GM21619 (cell line): ENCODE measurements around the gene STARD13.

Experiments
- ATAC-seq: cut with Tn5 transposase; IDR thresholded peaks from one replicate; pipeline ENCODE4 v1.9.1; 2021; ENCODE audit not compliant: unreplicated experiment

STARD13 gene

GRCh38 chr13:33204130-33204927 is 81.2 kb downstream of the STARD13 start:
- ATAC-seq, result no peak

GRCh38 chr13:33202644-33203169 is 82.8 kb downstream of the STARD13 start:
- no peak for ATAC-seq

- ATAC-seq, result no peak
Measured at GRCh38 chr13:33201659-33202058, 83.9 kb downstream of the STARD13 start.

GRCh38 chr13:33199289-33199850 is 86.2 kb downstream of the STARD13 start:
- no peak for ATAC-seq

- ATAC-seq, result no peak
Measured at GRCh38 chr13:33197541-33197971, 88.0 kb downstream of the STARD13 start.

GRCh38 chr13:33196767-33197166 is 88.8 kb downstream of the STARD13 start:
- ATAC-seq, result no peak

GRCh38 chr13:33195693-33196464 is 89.7 kb downstream of the STARD13 start:
- ATAC-seq, result no peak

GRCh38 chr13:33194820-33195692 is 90.5 kb downstream of the STARD13 start:
- peak; percentile 88 for ATAC-seq

GRCh38 chr13:33193428-33193974 is 92.1 kb downstream of the STARD13 start:
- ATAC-seq, result no peak

GRCh38 chr13:33191425-33192210 is 93.9 kb downstream of the STARD13 start:
- no peak for ATAC-seq

- no peak for ATAC-seq
Measured at GRCh38 chr13:33189470-33189869, 96.1 kb downstream of the STARD13 start.

- peak; percentile 52 for ATAC-seq
Measured at GRCh38 chr13:33188093-33188882, 97.3 kb downstream of the STARD13 start.

GRCh38 chr13:33186861-33187291 is 98.7 kb downstream of the STARD13 start:
- ATAC-seq, result no peak

- ATAC-seq, result no peak
Measured at GRCh38 chr13:33185853-33186252, 99.7 kb downstream of the STARD13 start.

GRCh38 chr13:33184530-33184929 is 101.0 kb downstream of the STARD13 start:
- ATAC-seq, result no peak

GRCh38 chr13:33184112-33184490 is 101.5 kb downstream of the STARD13 start:
- no peak for ATAC-seq

- no peak for ATAC-seq
Measured at GRCh38 chr13:33183431-33184111, 102.0 kb downstream of the STARD13 start.

- no peak for ATAC-seq
Measured at GRCh38 chr13:33182729-33183128, 102.8 kb downstream of the STARD13 start.
